Cardiac septum (tissue), 1 donor: ENCODE results near the gene DNMBP. TPM values are rescaled to one million over a fixed set of nuclear protein-coding genes. Genes with fewer than 3 reads are reported as not detected.

Experiments
- DNase-seq: peaks from one replicate; pipeline ENCODE4 v3.0.0-alpha.2; 2020; ENCODE audit warnings: low spot score
- intact Hi-C: fragments of 100-400 bp; cut with DNase I; formaldehyde crosslinking; loops from one replicate; pipeline ENCODE4 v1.14.0; 2022
- long read RNA-seq: library from polyadenylated mRNA; unstranded; transcript quantifications from one replicate; pipeline ENCODE4 v2.0.0, GENCODE V29; 2021
- total RNA-seq: library from RNA; stranded (reverse); fragmentation: NEBNext Ultra II Directional; extraction: Animal tissue kit (Norgen Biotek cat#: 25700); gene quantifications from one replicate; pipeline ENCODE4 v1.2.1, GENCODE V29; 2021
- donor health status: DM: no; HTN: no; CAD: no.

Gene DNMBP, protein sequence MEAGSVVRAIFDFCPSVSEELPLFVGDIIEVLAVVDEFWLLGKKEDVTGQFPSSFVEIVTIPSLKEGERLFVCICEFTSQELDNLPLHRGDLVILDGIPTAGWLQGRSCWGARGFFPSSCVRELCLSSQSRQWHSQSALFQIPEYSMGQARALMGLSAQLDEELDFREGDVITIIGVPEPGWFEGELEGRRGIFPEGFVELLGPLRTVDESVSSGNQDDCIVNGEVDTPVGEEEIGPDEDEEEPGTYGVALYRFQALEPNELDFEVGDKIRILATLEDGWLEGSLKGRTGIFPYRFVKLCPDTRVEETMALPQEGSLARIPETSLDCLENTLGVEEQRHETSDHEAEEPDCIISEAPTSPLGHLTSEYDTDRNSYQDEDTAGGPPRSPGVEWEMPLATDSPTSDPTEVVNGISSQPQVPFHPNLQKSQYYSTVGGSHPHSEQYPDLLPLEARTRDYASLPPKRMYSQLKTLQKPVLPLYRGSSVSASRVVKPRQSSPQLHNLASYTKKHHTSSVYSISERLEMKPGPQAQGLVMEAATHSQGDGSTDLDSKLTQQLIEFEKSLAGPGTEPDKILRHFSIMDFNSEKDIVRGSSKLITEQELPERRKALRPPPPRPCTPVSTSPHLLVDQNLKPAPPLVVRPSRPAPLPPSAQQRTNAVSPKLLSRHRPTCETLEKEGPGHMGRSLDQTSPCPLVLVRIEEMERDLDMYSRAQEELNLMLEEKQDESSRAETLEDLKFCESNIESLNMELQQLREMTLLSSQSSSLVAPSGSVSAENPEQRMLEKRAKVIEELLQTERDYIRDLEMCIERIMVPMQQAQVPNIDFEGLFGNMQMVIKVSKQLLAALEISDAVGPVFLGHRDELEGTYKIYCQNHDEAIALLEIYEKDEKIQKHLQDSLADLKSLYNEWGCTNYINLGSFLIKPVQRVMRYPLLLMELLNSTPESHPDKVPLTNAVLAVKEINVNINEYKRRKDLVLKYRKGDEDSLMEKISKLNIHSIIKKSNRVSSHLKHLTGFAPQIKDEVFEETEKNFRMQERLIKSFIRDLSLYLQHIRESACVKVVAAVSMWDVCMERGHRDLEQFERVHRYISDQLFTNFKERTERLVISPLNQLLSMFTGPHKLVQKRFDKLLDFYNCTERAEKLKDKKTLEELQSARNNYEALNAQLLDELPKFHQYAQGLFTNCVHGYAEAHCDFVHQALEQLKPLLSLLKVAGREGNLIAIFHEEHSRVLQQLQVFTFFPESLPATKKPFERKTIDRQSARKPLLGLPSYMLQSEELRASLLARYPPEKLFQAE (N-terminal part only)
- total RNA-seq: 5.6 TPM
- long read RNA-seq, partial matches to known transcripts: 1 of 3 reads
- long read RNA-seq, other reads (novel, unspliced or antisense): 2 of 3 reads

DNA sequence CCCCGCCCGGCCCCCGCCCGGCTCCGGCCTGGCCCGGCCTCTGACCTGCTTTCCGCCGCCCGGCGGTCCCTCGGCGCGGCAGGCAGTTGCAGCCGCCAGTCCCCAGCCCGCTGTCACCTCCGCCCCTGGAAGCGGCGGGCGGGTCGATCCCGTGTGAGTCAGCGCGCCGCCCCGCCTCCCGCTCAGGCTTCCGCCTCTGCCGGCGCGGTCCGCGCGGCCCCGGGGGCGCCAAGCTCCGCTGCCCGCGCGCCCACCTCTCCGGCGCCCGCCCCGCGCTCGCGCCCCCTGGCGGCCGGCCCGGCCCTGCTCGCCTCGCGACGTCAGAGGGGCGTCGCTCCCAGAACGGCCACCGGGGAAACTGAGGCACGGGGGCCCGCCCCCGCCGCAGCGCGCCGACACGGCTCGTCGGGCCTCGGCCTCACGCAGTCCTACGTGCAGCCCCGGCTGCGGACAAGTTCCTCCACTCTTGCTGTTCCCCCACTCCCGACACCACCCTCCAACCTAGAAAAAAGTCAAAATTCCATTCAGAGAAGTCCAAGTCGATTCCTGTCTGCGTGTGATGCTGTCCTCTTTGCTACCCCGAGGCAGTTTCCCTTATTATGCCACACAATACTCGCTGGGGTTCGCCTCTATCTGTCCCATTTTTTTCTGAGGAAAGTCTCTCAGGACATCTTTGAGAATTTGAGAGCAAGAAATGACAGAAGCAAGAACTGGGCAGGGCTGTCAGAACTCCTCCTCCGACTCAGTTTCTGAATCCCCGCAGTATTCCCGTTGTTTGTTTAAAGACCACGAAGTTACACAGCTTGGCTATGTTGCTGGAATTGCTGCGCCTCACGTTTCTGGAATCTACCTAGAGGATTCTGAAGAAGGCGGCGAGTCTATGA lies at the start of gene DNMBP:
Gene DNMBP, minus strand, starts transcription at position 155 of the 884 bp plus-strand sequence. CDS start 37,823 bp downstream, outside the sequence.
- intact Hi-C loops: loop anchor here (1.0 to 10.0 kb wide), 4 partner anchors 33 to 175 kb away; partner anchors contain the start of gene ERLIN1
- peak; percentile 92 for DNase-seq

DNA sequence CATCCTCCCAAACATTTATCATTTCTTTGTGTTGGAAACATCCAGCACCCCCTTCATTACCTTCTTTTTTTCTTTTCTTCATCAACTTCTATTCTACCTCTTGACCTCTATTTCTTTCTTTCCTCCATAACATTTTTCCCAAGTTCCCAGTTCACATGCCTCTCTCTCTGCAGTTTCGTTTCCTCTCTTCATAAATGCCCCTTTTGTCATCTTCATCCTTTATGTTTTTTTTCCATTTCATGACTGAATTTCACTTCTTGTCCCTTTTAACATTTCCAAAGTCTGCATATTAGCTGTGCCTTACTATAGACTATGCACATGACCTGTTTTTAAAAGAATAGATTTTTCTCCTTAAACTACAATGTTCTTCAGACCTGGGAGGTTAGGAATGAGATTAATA lies 48.2 kb upstream of the DNMBP start:
- DNase-seq: no peak
- intact Hi-C loops: no loop called here

DNA sequence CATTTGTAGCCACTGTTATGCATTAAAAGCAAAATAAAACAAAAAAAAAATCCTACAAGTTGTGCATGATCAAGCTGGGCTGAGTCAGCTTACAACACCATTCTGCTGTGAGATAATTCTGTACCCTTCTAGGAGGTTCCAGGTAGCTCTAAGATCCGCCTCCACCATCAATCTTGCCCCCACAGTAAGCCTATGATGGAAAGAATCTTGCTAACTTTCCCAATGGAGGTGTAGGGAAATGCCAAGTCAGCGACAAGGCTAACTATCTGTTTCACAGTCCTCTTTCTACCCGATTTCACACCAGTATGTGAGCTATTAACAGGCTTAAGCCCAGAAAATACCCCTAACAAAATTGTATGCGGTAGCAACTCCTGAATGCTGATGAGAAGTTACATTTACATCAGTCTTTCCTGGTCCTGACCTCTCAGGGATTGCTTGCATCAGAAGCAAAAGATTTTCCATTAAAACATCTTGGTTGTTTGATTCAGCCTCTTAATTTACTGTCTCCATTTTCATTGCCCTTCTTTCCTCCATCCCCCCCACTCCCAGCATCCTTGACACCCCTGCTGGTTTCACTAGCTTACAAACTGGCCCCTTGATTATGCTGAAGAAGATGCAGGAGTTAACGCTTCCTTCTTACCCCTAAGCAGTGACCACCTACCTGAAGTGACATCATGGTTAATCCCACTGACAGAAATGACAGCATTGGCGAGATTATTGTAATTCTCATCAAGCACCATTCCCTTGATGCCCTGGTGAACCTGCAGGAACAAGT lies 44.1 kb upstream of the DNMBP start:
- intact Hi-C loops: no loop called here
- no peak for DNase-seq

DNA sequence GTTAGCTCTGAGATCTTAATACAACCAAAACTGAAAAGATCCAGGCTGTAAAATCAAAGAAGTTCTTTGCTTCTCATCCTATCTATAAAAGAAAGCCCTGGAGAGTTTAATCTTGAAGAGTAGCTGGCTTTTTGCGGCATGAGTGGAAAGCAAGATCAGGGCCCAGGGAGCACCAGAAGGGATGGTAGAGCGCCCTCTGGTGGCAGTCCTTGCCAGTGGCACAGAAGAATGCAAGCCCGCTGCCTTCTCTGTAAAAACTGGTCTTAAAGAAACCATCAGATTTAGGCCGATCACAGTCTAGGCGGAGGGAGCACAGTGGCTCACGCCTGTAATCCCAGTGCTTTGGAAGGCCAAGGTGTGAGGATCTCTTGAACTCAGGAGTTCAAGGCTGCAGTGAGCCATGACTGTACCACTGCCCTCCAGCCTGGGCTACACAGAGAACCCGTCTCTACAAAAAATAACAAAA lies 36.3 kb upstream of the DNMBP start:
- peak; percentile 92 for DNase-seq
- intact Hi-C loops: loop anchor here (2.0 kb wide), 1 partner anchor 199 kb away; no protein-coding TSS in a partner anchor

DNA sequence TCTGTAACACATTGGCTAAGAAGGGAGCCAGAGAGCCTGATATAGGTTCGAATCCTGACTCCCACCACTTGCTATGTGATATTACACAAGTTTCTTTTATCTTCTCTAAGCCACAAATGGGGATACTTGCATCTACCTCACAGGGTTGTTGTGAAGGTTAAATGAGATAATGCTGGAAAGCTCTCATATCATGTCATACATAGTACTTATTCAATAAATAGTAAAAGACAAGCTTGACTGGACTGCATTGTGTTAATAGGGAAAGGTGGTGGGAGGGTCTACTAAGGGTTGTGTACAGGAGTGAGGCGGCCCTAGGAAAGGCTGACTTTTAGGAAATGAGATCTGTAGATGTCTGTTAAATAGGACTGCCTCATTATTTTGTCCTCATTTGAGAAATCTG lies 35.8 kb upstream of the DNMBP start:
- intact Hi-C loops: loop anchor here (2.0 kb wide), 1 partner anchor 35 kb away; no protein-coding TSS in a partner anchor
- no peak for DNase-seq

DNA sequence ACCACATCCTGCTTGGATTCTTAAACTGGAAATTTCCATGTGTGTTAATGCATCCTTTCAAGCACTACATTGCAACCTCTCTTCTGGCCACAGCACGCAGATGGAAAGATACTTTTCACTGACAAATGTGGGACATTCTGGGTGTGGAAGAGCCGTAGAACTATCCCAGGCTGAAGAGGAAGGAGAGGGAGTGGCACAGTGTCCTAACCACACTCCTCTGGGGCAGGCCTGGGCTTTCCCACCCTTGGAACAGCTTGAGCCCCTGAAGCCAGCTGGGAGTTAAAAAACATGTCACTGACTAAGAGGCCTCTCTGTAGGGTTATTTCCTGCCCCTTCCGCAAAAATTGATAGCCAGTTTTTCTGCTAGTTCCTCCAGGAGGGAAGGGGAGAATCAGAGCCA lies 34.0 kb upstream of the DNMBP start:
- intact Hi-C loops: loop anchor here (2.0 kb wide), 1 partner anchor 33 kb away; no protein-coding TSS in a partner anchor
- peak; percentile 76 for DNase-seq

DNA sequence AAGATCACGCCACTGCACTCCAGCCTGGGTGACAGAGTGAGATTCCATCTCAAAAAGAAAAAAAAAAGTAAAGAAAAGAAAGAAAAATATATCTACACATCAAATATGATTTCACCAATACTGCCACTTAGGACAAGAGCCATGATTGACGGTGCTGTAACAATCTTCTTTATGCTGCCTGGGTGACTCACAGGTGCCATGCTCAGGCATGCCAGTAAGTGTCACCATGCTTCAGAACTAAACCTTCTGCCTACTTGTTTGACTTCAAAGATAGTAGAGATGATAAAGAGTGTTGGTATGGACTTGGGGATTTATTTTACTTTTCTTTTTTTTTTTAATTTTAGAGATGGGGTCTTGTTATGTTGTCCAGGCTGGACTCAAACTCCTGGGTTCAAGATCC lies 33.6 kb upstream of the DNMBP start:
- DNase-seq: no peak
- intact Hi-C loops: no loop called here

DNA sequence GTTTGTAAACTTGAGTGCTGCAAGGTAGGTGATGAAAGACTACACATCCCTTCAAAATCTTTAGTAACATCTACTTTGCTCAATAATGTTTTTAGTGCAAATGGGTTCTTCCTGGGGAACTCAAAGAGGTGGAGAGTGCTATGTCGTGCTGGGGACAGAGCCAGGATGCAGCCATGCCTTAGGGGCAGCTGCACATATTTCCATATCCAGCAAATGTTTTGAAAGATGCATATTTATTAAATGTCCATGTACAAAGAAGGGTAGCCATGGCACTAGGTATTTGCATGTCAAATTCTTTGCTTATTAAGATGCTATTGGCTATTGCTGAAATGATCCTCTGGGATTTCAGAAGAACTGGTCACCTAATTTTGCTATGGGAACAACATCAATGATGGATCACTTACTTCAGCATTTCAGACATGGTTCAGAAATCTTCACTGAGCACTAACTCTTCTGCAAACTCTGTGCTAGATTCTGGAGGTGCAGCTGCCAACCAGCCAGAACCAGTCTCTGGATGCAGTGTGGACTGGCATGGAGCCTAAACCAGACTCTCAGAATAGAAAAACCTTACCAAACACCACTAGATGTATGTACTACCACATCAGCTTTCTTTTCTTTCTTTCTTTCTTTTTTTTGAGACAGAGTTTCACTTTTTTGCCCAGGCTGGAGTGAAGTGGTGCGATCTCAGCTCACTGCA lies 31.7 kb upstream of the DNMBP start:
- intact Hi-C loops: no loop called here
- DNase-seq: no peak

DNA sequence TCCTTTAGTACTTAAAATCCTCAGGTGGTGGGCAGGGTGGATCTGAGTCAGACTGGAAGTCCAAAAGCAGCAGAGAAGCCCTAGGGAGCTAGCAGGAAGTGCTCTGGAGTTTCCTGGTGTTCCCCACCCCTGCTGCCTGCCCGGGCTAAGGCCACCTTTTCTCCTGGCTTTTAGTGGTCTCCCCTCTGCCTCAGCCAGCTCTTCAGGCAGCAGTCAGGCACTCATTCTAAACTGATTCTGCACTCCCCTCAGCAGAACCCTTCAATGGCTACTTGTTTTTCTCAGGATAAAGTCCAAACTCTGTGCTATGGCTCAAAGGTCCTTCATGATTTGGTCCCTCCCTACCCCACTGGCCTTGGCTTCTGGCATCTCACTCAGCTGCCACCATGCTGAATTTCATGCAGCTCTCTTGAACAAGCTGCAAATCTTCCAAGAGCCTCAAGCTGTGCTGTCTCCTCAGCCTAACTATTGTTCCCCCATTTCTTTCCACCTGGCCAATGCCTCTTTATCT lies 28.9 kb upstream of the DNMBP start:
- no peak for DNase-seq
- intact Hi-C loops: no loop called here

DNA sequence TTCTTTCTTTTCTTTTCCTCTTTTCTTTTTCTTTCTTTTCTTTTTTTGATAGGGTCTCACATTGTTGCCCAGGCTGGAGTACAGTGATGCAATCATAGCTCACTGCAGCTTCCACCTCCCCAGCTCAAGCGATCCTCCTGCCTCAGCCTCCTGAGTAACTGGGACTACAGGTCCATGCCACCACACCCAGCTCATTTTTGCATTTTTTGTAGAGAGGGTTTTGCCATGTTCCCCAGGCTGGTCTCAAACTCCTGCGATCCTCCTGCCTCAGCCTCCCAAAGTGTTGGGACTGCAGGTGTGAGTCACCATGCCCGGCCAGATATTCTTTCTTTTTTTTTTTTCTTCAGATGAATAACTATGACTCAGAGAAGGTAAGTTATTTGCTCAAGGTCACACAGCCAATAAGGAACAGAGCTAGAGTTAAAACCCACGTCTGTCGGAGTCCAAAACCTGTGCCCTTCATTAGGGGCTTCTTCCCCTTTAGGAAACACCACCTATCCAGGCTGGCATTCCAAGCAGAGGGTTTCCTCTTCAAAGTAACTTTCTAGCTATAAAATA lies 28.1 kb upstream of the DNMBP start:
- no peak for DNase-seq
- intact Hi-C loops: no loop called here

DNA sequence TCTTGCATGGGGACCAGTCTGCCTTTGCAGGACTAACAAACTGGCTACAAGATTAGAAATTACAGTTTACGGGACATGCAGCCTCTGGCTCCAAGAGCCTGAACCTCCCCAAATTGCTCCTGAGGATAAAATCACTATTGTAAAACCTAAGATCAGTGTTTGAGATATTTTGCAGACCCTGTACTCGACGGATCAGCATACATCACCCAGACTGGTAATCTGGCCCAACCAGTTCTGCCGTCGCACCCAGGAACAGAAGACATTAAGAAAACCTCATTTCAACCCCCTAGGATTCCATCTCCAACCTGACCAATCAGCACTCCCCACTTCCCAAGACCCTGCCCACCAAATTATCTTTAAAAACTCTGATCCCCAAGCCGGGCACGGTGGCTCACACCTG lies 27.1 kb upstream of the DNMBP start:
- intact Hi-C loops: no loop called here
- DNase-seq: no peak

DNA sequence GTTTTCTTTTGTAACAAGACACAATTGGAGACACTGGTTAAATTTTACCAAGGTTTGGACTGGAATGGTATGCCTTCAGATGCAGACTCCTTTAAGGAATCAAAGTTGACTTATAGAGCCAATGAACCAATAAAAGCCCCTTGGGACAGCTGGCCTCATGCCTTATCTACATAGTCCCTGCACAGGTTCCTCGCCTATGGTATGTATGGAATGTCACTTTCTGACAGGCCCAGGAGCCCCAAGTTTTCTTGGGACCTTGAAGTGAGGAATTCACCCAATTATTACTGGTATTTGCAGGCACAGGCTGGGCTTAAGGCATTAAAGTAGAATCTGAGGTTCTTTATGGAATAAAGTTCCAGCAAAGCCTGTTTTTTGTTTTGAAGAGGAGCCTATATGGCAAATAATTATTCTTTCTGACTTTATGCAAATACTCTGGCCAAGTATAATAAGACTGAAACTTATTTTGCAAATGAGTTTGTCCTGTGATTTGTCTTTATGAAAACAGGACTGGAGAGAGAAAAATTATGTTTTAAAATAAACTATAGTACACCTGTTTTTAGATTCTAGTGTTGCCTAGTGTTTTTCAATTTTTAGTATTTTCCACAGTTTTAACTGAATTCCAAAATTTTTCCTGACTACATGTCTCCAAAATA lies 24.1 kb upstream of the DNMBP start:
- DNase-seq: no peak
- intact Hi-C loops: no loop called here

DNA sequence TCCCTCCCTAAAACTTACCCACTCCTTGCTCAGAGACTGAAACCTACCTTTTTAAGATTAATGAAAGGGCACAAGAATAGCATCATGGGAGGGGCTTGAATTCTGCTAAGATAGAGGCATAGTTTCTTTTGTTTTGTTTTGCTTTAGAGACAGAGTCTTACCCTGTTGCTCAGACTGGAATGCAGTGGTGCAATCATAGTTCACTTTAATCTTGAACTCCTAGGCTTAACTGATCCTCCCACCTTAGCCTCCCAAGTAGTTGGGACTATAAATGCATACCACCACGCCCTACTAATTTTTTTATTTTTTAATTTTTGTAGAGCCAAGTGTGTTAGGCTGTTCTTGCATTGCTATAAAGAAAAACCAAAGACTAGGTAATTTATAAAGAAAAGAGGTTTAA lies 17.7 kb upstream of the DNMBP start:
- no peak for DNase-seq
- intact Hi-C loops: no loop called here

DNA sequence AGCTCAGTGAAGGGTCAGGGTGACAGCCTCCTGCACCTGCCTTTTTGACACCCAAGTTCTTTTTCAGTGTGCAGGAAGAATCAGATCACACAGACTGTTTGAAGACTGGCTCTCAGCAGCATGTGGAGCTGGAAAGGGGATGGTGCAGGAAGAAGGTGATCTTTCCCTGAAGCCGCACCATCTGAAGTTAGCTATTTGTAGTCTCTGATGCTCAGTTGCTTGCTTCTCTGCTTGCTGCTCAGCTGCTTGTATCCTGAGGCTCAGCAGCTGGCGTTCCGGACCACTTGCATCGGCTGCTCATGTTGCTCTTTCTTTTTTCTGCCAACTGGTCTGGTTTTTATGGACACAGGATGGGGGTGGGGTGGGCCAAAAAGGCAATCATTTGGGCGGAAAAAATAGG lies 15.8 kb upstream of the DNMBP start:
- no peak for DNase-seq
- intact Hi-C loops: no loop called here

DNA sequence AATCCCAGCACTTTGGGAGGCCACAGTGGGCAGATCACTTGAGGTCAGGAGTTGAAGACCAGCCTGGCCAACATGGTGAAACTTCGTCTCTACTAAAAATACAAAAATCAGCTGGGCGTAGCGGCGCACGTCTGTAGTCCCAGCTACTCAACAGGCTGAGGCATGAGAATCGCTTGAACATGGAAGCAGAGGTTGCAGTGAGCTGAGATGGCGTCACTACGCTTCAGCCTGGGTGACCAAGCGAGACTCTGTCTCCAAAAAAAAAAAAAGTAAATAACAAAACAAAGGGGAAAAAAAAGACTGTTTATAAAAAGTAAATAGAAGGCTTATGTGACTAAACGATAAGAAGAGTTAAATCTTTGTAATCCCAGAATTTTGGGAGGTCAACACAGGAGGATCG lies 15.0 kb upstream of the DNMBP start:
- intact Hi-C loops: no loop called here
- no peak for DNase-seq

DNA sequence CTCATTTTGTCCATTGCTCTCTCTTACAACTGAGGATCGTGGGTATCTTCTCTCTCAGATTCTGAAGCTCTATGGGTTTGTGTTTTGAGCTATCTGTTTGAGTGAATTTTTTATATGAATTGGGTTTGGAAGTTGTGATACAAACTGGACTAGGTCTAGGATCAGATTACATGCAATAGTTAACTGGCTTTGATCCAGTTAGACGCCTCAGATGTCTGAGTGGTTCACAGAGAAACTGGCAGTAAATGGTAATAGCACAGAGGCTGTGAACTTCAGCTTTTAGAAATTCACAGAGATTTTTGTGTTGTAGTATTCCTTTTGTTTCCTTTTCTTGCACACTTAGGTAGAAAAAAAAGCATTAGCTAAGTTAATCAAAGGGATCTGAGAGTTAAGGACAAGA lies 12.7 kb upstream of the DNMBP start:
- intact Hi-C loops: no loop called here

More for the DNA sequence above, 12.7 kb upstream of the DNMBP start:
- no peak for DNase-seq
